22Rv1 (cell line): ENCODE measurements around the gene ZNF3.

ENCODE experiments used
- CTCF ChIP-seq: fragments of 450-650 bp; IDR thresholded peaks from 2 replicates; pipeline ENCODE4 v1.5.1; 2017; ENCODE audit warnings: mild to moderate bottlenecking
- ZFX ChIP-seq: fragments of 450-650 bp; IDR thresholded peaks from 2 replicates; pipeline ENCODE4 v1.6.1; 2017; ENCODE audit warnings: antibody characterized with exemption, borderline replicate concordance

- TF ChIP-seq CTCF: peak; percentile 99
- TF ChIP-seq ZFX: no peak
Observed at GRCh38 chr7:100130608-100131453, 49.3 kb upstream of the ZNF3 start.
